ENCODE results near the gene IGSF6. TPM values are rescaled to one million over a fixed set of nuclear protein-coding genes. Genes with fewer than 3 reads are reported as not detected.

Gene IGSF6
- total and polyA plus RNA-seq, 9 of the 15 experiments (the other 6 are each of a cell fraction or from before 2014, with no cell fraction given), result 0.07 TPM; not detected in 8

DNA sequence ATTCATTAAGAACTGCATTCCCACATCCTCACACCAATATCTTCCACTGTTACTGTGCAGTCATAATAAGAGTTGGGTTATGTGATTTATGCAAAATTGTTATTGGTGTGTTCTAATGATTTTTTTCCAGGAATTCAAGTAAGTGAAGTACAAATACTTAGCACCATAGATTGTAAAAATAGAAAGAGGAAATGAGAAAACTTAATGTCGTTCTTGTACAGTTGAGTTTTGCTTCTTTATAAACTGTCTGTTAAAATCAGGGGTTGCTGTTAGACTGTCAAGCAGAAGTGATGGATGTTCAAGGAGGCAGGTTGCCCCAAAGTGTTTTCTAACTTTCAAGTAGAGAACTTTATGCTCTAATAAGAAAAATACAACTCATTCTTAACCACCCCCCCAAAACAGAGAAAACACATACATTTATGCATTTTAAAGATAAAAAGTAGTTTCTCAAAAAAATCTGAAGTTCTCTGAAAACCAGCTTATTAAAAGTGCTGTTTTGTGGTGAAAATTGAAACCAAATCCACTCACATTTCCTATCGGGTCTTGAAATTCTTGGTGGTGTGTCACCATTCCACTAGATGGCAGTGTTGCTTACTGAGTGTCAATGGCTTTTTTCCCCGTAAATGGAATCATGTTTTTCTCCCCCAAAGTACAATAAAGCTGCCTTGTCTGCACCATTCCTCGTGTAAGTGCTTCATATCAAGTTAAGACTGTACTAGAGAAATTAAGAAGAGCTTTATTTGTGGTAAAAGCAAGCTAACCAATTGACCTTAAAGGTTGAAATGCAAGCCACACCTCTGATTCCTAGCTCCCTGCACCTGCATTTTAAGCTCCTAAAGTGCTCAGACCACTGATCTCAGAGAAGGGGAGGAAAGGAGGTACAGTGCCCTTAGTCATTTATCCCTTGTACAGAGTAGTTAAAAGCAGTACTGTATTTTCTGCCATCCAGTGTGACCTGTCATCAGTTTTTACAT lies 4.7 kb upstream of the IGSF6 start (continued):
- TF ChIP-seq ZNF639 (CRISPR knock-in tag; conservative IDR thresholded peaks at IDR 0.05 in 1 of 2, IDR thresholded peaks at IDR 0.05 in 1 of 2), result no peak
- TF ChIP-seq NFXL1 (CRISPR knock-in tag; IDR thresholded peaks at IDR 0.05), result no peak
- no peak for TF ChIP-seq CBFA2T2 (conservative IDR thresholded peaks at IDR 0.05)
- no peak for TF ChIP-seq CEBPB (tag; IDR thresholded peaks at IDR 0.05)
- no peak for TF ChIP-seq PBX2 (CRISPR knock-in tag; IDR thresholded peaks at IDR 0.05; ENCODE audit: low read depth)
- 0 out of 2 replicates have a peak, but pooled peaks have one; percentile 25 for TF ChIP-seq PBX2 (tag; conservative IDR thresholded peaks at IDR 0.05; ENCODE audit: low read depth)
- TF ChIP-seq STAG1 (CRISPR knock-in tag; IDR thresholded peaks at IDR 0.05; ENCODE audit: borderline replicate concordance), result no peak
- peak; percentile 66 to 87 (median 82) for TF ChIP-seq CTCF (IDR thresholded peaks at IDR 0.05 in 2 of 3, conservative IDR thresholded peaks at IDR 0.05 in 1 of 3; ENCODE audit: insufficient read depth in 2 of 3, low read depth in 1 of 3, low read length in 3 of 3)
- TF ChIP-seq SIRT6 (IDR thresholded peaks at IDR 0.05; ENCODE audit: low read depth, low read length), result no peak
- TF ChIP-seq NR1H2 (CRISPR knock-in tag; IDR thresholded peaks at IDR 0.05), result no peak
- TF ChIP-seq ZNF217 (CRISPR knock-in tag; IDR thresholded peaks at IDR 0.05), result no peak
- no peak for TF ChIP-seq POU5F1 (IDR thresholded peaks at IDR 0.05; ENCODE audit: borderline replicate concordance, low read depth, low read length, partially characterized antibody)
- no peak for TF ChIP-seq POLR3A (IDR thresholded peaks at IDR 0.05; ENCODE audit: borderline replicate concordance, extremely low read depth, insufficient read depth, insufficient read length)
- peak; percentile 61 for TF ChIP-seq PKNOX1 (IDR thresholded peaks at IDR 0.05)
- TF ChIP-seq, protein P1, sequence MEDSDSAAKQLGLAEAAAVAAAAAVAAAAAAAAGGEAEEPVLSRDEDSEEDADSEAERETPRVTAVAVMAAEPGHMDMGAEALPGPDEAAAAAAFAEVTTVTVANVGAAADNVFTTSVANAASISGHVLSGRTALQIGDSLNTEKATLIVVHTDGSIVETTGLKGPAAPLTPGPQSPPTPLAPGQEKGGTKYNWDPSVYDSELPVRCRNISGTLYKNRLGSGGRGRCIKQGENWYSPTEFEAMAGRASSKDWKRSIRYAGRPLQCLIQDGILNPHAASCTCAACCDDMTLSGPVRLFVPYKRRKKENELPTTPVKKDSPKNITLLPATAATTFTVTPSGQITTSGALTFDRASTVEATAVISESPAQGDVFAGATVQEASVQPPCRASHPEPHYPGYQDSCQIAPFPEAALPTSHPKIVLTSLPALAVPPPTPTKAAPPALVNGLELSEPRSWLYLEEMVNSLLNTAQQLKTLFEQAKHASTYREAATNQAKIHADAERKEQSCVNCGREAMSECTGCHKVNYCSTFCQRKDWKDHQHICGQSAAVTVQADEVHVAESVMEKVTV (CRISPR knock-in tag; IDR thresholded peaks at IDR 0.05), result peak; percentile 38; the same call in 1 of the 2 replicates
- no peak for TF ChIP-seq ZNF24 (IDR thresholded peaks at IDR 0.05)
- TF ChIP-seq MEIS2 (IDR thresholded peaks at IDR 0.05; ENCODE audit: partially characterized antibody), result peak; percentile 57
